ENCODE measurements around the gene GPRC5D. TPM values are rescaled to one million over a fixed set of nuclear protein-coding genes. Genes with fewer than 3 reads are reported as not detected.
A peak's percentile ranks its signal among the peaks of the same experiment; 100 is the strongest.

Gene GPRC5D
- total and polyA plus RNA-seq, 5 donors, result not detected

- Histone ChIP-seq H3K4me1 (ENCODE audit: control insufficient read depth, insufficient read depth, low read length) (peaks cover 5% of the 10 kb centered on the region), H3K27ac (ENCODE audit: low read length) (no peak overlapping the region), H3K4me3 (ENCODE audit: low read length) (no peak overlapping the region), H3K9me3 (ENCODE audit: control insufficient read depth, low read length) (no peaks in the 10 kb centered on the region), H3K27me3 (ENCODE audit: control insufficient read depth, insufficient read depth) (no peaks in the 10 kb centered on the region)
- DNase-seq (no peak), ATAC-seq (no peak)
- intact Hi-C loops (cut with DNase I), result no loop called here
- WGBS, result 96% methylated on average over 5 of the region's 5 CpGs
These were observed 58.5 kb downstream of the GPRC5D start for GRCh38 chr12:12893438-12893837.

- WGBS, result 72% methylated on average over 10 of the region's 10 CpGs
- intact Hi-C loops (cut with DNase I), result no loop called here
- Histone ChIP-seq H3K9me3 (ENCODE audit: control insufficient read depth, low read length) (no peaks in the 10 kb centered on the region), H3K27ac (ENCODE audit: low read length) (no peak overlapping the region), H3K4me1 (ENCODE audit: control insufficient read depth, insufficient read depth, low read length) (peaks cover 5% of the 10 kb centered on the region), H3K4me3 (ENCODE audit: low read length) (no peak overlapping the region), H3K27me3 (ENCODE audit: control insufficient read depth, insufficient read depth) (no peaks in the 10 kb centered on the region)
- DNase-seq, result no peak
- ATAC-seq, result no peak
These were observed 59.3 kb downstream of the GPRC5D start for GRCh38 chr12:12892681-12893141.

GRCh38 chr12:12891881-12892355, 60.1 kb downstream of the GPRC5D start:
- intact Hi-C loops (cut with DNase I), result no loop called here
- H3K4me3 ChIP-seq (ENCODE audit: low read length), result peak overlapping the region; percentile 41
- DNase-seq (no peak), ATAC-seq (no peak)
- no peaks in the 10 kb centered on the region for H3K27me3 ChIP-seq (ENCODE audit: control insufficient read depth, insufficient read depth)
- H3K27ac ChIP-seq (ENCODE audit: low read length), result no peak overlapping the region
- no peaks in the 10 kb centered on the region for H3K9me3 ChIP-seq (ENCODE audit: control insufficient read depth, low read length)
- WGBS, result 31% methylated on average over 7 of the region's 7 CpGs
- peaks cover 5% of the 10 kb centered on the region for H3K4me1 ChIP-seq (ENCODE audit: control insufficient read depth, insufficient read depth, low read length)

GRCh38 chr12:12891080-12891880, 60.7 kb downstream of the GPRC5D start, which contains the start of gene GPRC5A:
GPRC5A (plus strand) TSS chr12:12891562; CDS start chr12:12908250, 16,688 bp downstream.
- Histone ChIP-seq H3K27me3 (ENCODE audit: control insufficient read depth, insufficient read depth) (no peaks in the 10 kb centered on the region), H3K27ac (ENCODE audit: low read length) (peak within 1 kb of the TSS; percentile 58), H3K4me1 (ENCODE audit: control insufficient read depth, insufficient read depth, low read length) (peaks cover 5% of the 10 kb centered on the region), H3K4me3 (ENCODE audit: low read length) (peak within 1 kb of the TSS; percentile 41), H3K9me3 (ENCODE audit: control insufficient read depth, low read length) (no peaks in the 10 kb centered on the region)
- WGBS, result under 1% methylated on average over 50 of the region's 50 CpGs
- intact Hi-C loops (cut with DNase I), result no loop called here
- DNase-seq (peak; percentile 91 to 95 (median 91)), ATAC-seq (peak; percentile 95 to 97)

Other genes starting within 250 kb of the GPRC5D start
- gene CDKN1B, start 234.8 kb downstream of the GPRC5D start, total RNA-seq, result 10 to 100 TPM; 28.9 to 48.0 (median 46.5) TPM
- 35.2 TPM for gene CDKN1B, start 234.8 kb downstream of the GPRC5D start, polyA plus RNA-seq
- gene APOLD1, start 166.5 kb downstream of the GPRC5D start, total RNA-seq, result 10 to 100 TPM; 15.0 to 43.0 (median 16.6) TPM
- gene APOLD1, start 166.5 kb downstream of the GPRC5D start, polyA plus RNA-seq, result 20.9 TPM
- gene DDX47, start 138.8 kb downstream of the GPRC5D start, total RNA-seq, result 10 to 100 TPM; 31.9 to 33.3 (median 32.6) TPM
- gene DDX47, start 138.8 kb downstream of the GPRC5D start, polyA plus RNA-seq, result 23.0 TPM
- gene GPRC5A, start 60.6 kb downstream of the GPRC5D start, total RNA-seq, result 1 to 10 TPM; 1.3 to 8.0 (median 5.4) TPM
- 3.7 TPM for gene GPRC5A, start 60.6 kb downstream of the GPRC5D start, polyA plus RNA-seq
- 10 to 100 TPM; 54.4 to 81.0 (median 70.2) TPM for gene HEBP1, start 48.1 kb upstream of the GPRC5D start, total RNA-seq
- 65.7 TPM for gene HEBP1, start 48.1 kb upstream of the GPRC5D start, polyA plus RNA-seq
- 1 to 10 TPM; 3.4 to 4.6 (median 4.1) TPM for gene FAM234B, start 92.2 kb upstream of the GPRC5D start, total RNA-seq
- gene FAM234B, start 92.2 kb upstream of the GPRC5D start, polyA plus RNA-seq, result 1.1 TPM
- gene GSG1, start 151.5 kb upstream of the GPRC5D start, total RNA-seq, result not detected
- gene GSG1, start 151.5 kb upstream of the GPRC5D start, polyA plus RNA-seq, result 0.07 TPM
- 100 to 1,000 TPM; 134 to 401 (median 261) TPM for gene EMP1, start 244.6 kb upstream of the GPRC5D start, total RNA-seq
- gene EMP1, start 244.6 kb upstream of the GPRC5D start, polyA plus RNA-seq, result 33.8 TPM